AG04450 (cell line): ENCODE measurements around the gene VPS11. TPM values are rescaled to one million over a fixed set of nuclear protein-coding genes. Genes with fewer than 3 reads are reported as not detected.
A peak's percentile ranks its signal among the peaks of the same experiment; 100 is the strongest.

Source experiments
- CTCF ChIA-PET: fragments of 300-600, 350-600 bp; formaldehyde crosslinking; extraction: SDS; loops from one replicate; lab custom pipeline; 2022; ENCODE audit warnings: antibody characterized with exemption, inconsistent platforms; lab: Charles Lee
- POLR2A ChIA-PET: fragments of 350-600 bp; formaldehyde crosslinking; extraction: SDS; loops from one replicate; lab custom pipeline; 2021; ENCODE audit warnings: antibody characterized with exemption, inconsistent platforms; lab: Yijun Ruan, JAX
- DNase-seq: peaks from one replicate; pipeline ENCODE4 v3.0.0-alpha.2; 2011; ENCODE audit warnings: low read depth, low spot score
- H3K27ac ChIP-seq: one replicate; pipeline ENCODE4 v1.5.1; 2012; ENCODE audit warnings: low read depth, low read length, control low read depth
- H3K27me3 ChIP-seq: one replicate; pipeline ENCODE4 v1.6.0; 2012; ENCODE audit warnings: low read length; ENCODE audit not compliant: control insufficient read depth, insufficient read depth
- H3K4me3 ChIP-seq: 2 replicates; pipeline ENCODE4 v1.5.1; 2011; ENCODE audit warnings: mild to moderate bottlenecking, low read depth, low read length, control low read depth
- H3K9me3 ChIP-seq: 2 replicates; pipeline ENCODE4 v1.5.1; 2012; ENCODE audit warnings: low read length; ENCODE audit not compliant: control insufficient read depth, insufficient read depth
- polyA plus RNA-seq: library from polyadenylated mRNA; depleted of rRNA; stranded (reverse); fragments of >200 nt; gene quantifications from 2 replicates; pipeline ENCODE4 v1.2.3, GENCODE V29; 2011
- TF ChIP-seq, protein P1 (sequence below): IDR thresholded peaks from 2 replicates; pipeline ENCODE4 v1.5.1; 2011; ENCODE audit warnings: low read depth, low read length, control low read depth, inconsistent platforms

The VPS11 gene
- polyA plus RNA-seq, 1 experiment, result 9.9 TPM

DNA sequence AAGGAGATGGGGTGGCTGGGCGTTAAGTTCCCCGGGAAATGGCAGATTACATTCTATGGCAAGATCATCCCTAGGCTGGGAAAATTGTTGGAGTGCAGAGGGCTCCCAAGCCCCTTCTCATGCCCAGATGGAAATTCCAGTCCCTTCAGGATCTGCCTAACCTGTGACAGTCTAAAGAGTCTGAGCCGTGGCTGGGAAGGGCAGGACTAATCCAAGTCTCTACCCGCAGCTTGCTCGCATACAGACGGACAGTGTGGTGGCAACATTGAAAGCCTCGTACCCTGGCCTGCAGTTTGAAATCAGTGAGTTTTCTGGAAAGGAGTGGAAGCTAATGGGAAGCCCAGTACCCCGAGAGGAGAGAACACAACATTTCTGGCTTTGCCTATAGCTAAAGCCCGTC lies 20.8 kb downstream of the VPS11 start:
- Histone ChIP-seq H3K27me3 (no peaks in the 10 kb centered on the region), H3K9me3 (no peaks in the 10 kb centered on the region), H3K4me3 (no peak overlapping the region), H3K27ac (no peak overlapping the region)
- TF ChIP-seq, protein P1, sequence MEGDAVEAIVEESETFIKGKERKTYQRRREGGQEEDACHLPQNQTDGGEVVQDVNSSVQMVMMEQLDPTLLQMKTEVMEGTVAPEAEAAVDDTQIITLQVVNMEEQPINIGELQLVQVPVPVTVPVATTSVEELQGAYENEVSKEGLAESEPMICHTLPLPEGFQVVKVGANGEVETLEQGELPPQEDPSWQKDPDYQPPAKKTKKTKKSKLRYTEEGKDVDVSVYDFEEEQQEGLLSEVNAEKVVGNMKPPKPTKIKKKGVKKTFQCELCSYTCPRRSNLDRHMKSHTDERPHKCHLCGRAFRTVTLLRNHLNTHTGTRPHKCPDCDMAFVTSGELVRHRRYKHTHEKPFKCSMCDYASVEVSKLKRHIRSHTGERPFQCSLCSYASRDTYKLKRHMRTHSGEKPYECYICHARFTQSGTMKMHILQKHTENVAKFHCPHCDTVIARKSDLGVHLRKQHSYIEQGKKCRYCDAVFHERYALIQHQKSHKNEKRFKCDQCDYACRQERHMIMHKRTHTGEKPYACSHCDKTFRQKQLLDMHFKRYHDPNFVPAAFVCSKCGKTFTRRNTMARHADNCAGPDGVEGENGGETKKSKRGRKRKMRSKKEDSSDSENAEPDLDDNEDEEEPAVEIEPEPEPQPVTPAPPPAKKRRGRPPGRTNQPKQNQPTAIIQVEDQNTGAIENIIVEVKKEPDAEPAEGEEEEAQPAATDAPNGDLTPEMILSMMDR, result no peak
- DNase-seq, result no peak
- CTCF ChIA-PET, result interaction anchor here (0.8 to 1.3 kb wide), 3 partner anchors 11 to 108 kb away, joined by 3 read pairs; no protein-coding TSS in a partner anchor
- POLR2A ChIA-PET, result no interaction called here

DNA sequence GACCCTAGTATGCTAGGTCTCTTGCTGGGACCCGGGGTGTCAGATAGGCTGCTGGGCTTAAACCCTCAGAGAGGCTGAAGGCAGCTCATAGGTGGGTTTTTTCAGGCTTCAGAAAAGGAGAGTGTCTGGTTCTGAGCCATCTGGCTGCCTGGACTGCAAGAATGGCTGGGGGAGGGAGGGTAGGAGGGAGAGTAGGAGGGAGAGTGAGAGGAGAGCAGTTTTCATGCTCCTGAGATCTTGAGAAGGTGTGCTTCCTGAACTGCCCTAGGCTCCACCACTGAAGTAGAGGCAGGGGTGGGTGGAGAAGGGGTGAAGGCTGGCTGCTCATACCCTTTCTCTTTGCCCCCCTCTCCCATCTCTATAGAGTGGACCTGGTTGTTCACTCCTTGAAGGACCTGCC lies 21.7 kb downstream of the VPS11 start:
- Histone ChIP-seq H3K27me3 (no peaks in the 10 kb centered on the region), H3K4me3 (no peak overlapping the region), H3K27ac (no peak overlapping the region), H3K9me3 (no peaks in the 10 kb centered on the region; the same call in 1 of the 2 replicates)
- TF ChIP-seq, protein P1, result no peak
- POLR2A ChIA-PET, result no interaction called here
- DNase-seq, result no peak
- CTCF ChIA-PET, result interaction anchor here (1.0 to 1.3 kb wide), 2 partner anchors 10 to 59 kb away, joined by 3 read pairs; no protein-coding TSS in a partner anchor

DNA sequence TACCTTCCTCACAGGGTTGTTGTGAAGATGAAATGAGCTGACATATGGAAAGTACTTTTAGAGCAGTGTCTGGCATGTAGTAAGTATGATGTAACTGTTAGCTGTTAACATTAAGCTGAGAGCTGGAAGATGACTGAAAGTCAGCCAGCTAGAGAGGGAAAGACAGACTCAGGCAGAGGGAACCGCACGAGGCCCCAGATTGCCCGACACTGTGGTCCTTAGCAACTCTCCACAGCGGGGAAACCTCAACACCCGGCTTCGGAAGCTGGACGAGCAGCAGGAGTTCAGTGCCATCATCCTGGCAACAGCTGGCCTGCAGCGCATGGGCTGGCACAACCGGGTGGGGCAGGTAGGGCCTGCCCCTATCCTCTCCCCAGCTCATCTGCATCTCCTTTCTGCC lies 23.6 kb downstream of the VPS11 start:
- ChIA-PET POLR2A (interaction anchor here (1.2 kb wide), 1 partner anchor 24 kb away, joined by 5 read pairs; the partner anchor contains the start of gene VPS11), CTCF (interaction anchor here (0.6 to 1.9 kb wide), 5 partner anchors 46 to 247 kb away, joined by 3 to 5 read pairs (median 3); partner anchors contain the start of gene CBL)
- H3K4me3 ChIP-seq, result no peak overlapping the region
- H3K27ac ChIP-seq, result no peak overlapping the region
- H3K27me3 ChIP-seq, result no peaks in the 10 kb centered on the region
- H3K9me3 ChIP-seq, result no peaks in the 10 kb centered on the region; the same call in 1 of the 2 replicates
- TF ChIP-seq, protein P1, result no peak
- no peak for DNase-seq

DNA sequence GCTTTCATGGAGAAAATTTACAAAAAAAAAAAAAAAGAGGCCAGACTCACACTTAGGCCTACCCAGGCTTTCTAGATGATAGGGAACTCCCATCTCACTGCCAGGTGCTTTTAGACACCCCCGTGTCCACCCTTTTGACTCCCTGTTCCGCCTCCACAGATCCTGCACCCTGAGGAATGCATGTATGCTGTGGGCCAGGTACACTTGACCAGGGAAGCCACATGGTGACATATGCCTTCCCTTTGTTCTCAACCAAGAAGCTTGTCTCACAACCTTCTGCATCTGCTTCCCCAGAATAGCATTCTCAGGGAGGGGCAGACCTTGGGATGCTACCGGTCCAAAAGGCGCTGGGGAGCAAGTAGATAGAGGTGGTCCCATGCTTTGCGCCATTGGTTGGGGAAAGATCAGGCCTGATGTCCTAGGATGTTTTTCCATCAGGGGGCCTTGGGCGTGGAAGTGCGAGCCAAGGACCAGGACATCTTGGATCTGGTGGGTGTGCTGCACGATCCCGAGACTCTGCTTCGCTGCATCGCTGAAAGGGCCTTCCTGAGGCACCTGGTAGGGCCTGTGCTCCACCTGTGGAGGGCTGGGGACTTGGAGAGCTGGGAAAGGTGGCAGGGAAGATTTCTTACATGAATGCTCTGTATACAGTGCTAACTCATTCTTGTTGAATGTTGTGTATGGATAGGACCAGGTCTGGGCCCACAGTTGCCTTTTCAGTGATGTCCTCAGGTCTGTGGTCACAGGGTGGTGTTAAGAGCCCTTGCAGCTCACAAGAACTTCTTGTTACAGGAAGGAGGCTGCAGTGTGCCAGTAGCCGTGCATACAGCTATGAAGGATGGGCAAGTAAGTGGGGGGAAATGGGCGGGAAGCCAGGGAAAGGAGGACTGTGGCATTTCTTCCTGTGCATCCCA lies 24.6 kb downstream of the VPS11 start:
- Histone ChIP-seq H3K4me3 (peak overlapping the region; percentile 76), H3K27me3 (no peaks in the 10 kb centered on the region), H3K9me3 (no peaks in the 10 kb centered on the region; the same call in 1 of the 2 replicates), H3K27ac (peak overlapping the region; percentile 21)
- TF ChIP-seq, protein P1, result no peak
- DNase-seq, result no peak
- POLR2A ChIA-PET, result interaction anchor here (1.2 kb wide), 1 partner anchor 25 kb away, joined by 5 read pairs; the partner anchor contains the start of gene VPS11
- CTCF ChIA-PET, result interaction anchor here (0.7 to 1.9 kb wide), 4 partner anchors 10 to 113 kb away, joined by 3 to 5 read pairs (median 4); partner anchors contain the start of genes CBL, DPAGT1 and SLC37A4
